Upper lobe of right lung (tissue), 1 donor: Measurements from ENCODE around the gene HSD17B8. TPM values are rescaled to one million over a fixed set of nuclear protein-coding genes. Genes with fewer than 3 reads are reported as not detected.

Experiments used
- ATAC-seq: fragments of 200-7000 bp; cut with Tn5 transposase; one replicate; pipeline ENCODE4 v1.9.1; 2020; ENCODE audit warnings: mild to moderate bottlenecking, moderate library complexity
- DNase-seq: peaks from one replicate; pipeline ENCODE4 v3.0.0-alpha.2; 2020
- H3K27ac ChIP-seq: fragments of 200-600 bp; one replicate; pipeline ENCODE4 v1.8.0; 2022
- H3K27me3 ChIP-seq: fragments of 200-600 bp; one replicate; pipeline ENCODE4 v1.8.0; 2022; ENCODE audit warnings: mild to moderate bottlenecking
- H3K36me3 ChIP-seq: fragments of 200-600 bp; one replicate; pipeline ENCODE4 v1.8.0; 2022
- H3K4me1 ChIP-seq: fragments of 200-600 bp; one replicate; pipeline ENCODE4 v1.8.0; 2022
- H3K4me3 ChIP-seq: fragments of 200-600 bp; one replicate; pipeline ENCODE4 v1.8.0; 2022; ENCODE audit warnings: mild to moderate bottlenecking
- H3K9me3 ChIP-seq: fragments of 200-600 bp; one replicate; pipeline ENCODE4 v1.8.0; 2022
- intact Hi-C: fragments of 100-400 bp; cut with DNase I; formaldehyde crosslinking; loops from one replicate; pipeline ENCODE4 v1.11.0; 2022
- total RNA-seq: library from RNA; stranded (reverse); fragmentation: NEBNext Ultra II Directional; extraction: Animal tissue kit (Norgen Biotek cat#: 25700); gene quantifications from one replicate; pipeline ENCODE4 v1.2.1, GENCODE V29; 2021
- TF ChIP-seq, protein P1 (sequence below): fragments of 200-600 bp; IDR thresholded peaks from one replicate; pipeline ENCODE4 v1.8.0; 2022; ENCODE audit warnings: antibody characterized with exemption
- donor health status: DM: no; HTN: yes; CAD: no; lungs with severe emphysema.

HSD17B8 gene
- total RNA-seq, 1 donor from 2014 or later = 14.7 TPM

DNA sequence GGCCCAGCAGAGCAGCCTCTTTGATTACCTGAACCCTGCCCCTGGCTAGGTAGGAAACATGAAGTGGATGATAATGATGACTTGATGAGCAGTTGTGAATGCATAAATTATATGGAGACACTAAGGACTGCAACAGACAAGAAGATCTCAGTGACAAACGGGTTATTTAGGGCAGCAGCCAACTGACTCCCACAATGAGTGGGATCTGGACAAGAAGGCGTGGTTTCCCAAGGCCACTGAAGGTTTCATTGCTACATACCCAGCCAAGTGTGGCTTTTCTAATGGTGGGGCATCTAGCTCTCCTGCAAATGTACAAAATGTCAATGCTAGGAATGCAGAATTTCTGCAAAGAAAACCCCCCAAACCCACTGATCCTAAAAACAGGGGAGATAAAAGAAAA is 33.3 kb downstream of the HSD17B8 start:
- ATAC-seq = no peak
- no peaks in the 10 kb centered on the region for H3K4me1 ChIP-seq
- H3K27me3 ChIP-seq = peaks cover 23% of the 10 kb centered on the region
- no peaks in the 10 kb centered on the region for H3K9me3 ChIP-seq
- no peak overlapping the region for H3K27ac ChIP-seq
- no peak overlapping the region for H3K4me3 ChIP-seq
- H3K36me3 ChIP-seq = no peaks in the 10 kb centered on the region
- TF ChIP-seq, protein P1, sequence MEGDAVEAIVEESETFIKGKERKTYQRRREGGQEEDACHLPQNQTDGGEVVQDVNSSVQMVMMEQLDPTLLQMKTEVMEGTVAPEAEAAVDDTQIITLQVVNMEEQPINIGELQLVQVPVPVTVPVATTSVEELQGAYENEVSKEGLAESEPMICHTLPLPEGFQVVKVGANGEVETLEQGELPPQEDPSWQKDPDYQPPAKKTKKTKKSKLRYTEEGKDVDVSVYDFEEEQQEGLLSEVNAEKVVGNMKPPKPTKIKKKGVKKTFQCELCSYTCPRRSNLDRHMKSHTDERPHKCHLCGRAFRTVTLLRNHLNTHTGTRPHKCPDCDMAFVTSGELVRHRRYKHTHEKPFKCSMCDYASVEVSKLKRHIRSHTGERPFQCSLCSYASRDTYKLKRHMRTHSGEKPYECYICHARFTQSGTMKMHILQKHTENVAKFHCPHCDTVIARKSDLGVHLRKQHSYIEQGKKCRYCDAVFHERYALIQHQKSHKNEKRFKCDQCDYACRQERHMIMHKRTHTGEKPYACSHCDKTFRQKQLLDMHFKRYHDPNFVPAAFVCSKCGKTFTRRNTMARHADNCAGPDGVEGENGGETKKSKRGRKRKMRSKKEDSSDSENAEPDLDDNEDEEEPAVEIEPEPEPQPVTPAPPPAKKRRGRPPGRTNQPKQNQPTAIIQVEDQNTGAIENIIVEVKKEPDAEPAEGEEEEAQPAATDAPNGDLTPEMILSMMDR = no peak
- no peak for DNase-seq
- intact Hi-C loops = no loop called here

DNA sequence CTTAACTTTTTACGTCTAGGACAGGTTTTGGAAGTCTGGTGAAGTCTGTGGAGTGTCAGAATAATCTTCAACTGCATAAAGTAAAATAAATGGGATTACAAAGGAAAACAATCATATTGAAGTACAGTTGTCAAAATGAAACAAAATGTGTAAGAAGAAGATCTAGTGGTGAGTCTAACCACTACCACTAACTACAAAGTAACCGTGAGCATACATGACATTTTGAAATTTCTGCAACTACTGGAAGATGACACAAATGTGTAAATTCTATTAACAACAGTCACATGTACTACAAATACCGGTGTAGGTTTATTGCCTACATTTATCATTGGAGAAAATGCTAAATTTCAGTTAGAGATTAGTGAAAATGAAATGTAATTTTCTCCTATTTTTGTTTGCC is 37.5 kb downstream of the HSD17B8 start:
- ATAC-seq (no peak), DNase-seq (no peak)
- Histone ChIP-seq H3K4me1 (no peaks in the 10 kb centered on the region), H3K4me3 (no peak overlapping the region), H3K9me3 (no peaks in the 10 kb centered on the region), H3K27ac (no peak overlapping the region), H3K36me3 (no peaks in the 10 kb centered on the region), H3K27me3 (no peaks in the 10 kb centered on the region)
- TF ChIP-seq, protein P1 = no peak
- intact Hi-C loops = loop anchor here (10.0 kb wide), 3 partner anchors 77 to 227 kb away; no protein-coding TSS in a partner anchor

DNA sequence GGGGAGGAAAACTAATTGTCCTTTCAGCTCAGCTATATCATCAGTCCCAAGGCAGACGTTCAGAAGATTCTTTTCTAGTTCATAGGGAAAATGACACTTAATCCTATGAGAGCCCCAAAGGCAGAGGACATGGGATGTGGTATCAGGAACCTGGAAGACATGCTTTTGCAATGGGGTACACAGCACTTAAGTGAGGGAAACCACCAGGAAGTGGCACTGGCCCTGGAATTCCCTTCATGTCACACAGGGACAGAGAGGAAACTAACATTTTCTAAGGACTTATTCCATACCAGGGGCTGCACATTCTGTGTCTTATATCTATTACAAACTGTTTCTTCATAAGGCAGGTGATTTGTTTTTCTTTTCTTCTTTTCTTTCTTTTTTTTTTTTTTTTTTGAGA is 39.0 kb downstream of the HSD17B8 start:
- H3K27me3 ChIP-seq = no peaks in the 10 kb centered on the region
- H3K36me3 ChIP-seq = no peaks in the 10 kb centered on the region
- no peaks in the 10 kb centered on the region for H3K9me3 ChIP-seq
- no peak overlapping the region for H3K27ac ChIP-seq
- no peak for DNase-seq
- intact Hi-C loops = loop anchor here (10.0 kb wide), 3 partner anchors 79 to 229 kb away; no protein-coding TSS in a partner anchor
- peaks cover 4% of the 10 kb centered on the region for H3K4me1 ChIP-seq
- no peak overlapping the region for H3K4me3 ChIP-seq
- TF ChIP-seq, protein P1 = no peak
- ATAC-seq = no peak

DNA sequence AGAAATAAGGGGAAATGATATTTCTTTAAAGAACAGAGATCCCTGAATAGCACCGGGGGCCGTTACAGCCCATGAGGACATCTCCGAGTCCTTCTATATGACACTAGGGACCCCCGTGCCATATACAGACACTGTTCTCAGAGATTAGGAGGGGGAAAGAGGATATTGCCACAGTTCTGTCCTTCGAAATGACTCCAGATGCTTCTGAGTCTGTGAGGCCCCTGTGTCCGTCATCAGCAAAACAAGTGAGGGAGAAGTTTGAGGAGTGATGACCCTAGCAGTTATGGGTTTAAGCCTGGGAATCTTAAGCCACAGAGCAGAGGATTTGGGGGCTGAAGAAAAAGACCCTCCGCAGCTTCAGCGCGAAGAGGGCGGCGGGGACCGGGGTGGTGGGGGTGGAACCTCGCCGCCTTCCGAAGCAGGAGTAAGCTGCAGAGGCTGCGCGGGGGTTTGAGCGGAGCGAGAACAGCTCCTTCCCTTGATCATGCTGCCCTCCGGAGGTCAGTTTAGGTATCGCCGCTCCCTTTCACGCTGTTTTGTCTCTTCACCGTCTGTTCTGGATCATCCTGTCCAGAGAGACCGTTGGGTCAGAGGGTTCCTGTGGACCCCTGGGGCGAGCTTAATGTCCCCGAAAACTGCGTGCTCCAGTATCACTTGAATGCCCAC is 43.7 kb downstream of the HSD17B8 start:
- H3K27me3 ChIP-seq = no peaks in the 10 kb centered on the region
- peak; percentile 85 for ATAC-seq
- TF ChIP-seq, protein P1 = peak; percentile 99
- peak overlapping the region; percentile 59 for H3K4me3 ChIP-seq
- H3K27ac ChIP-seq = peak overlapping the region; percentile 81
- H3K36me3 ChIP-seq = peaks cover 18% of the 10 kb centered on the region
- no peaks in the 10 kb centered on the region for H3K9me3 ChIP-seq
- intact Hi-C loops = loop anchor here (10.0 kb wide), 3 partner anchors 83 to 233 kb away; no protein-coding TSS in a partner anchor
- DNase-seq = peak; percentile 91
- H3K4me1 ChIP-seq = peaks cover 21% of the 10 kb centered on the region

DNA sequence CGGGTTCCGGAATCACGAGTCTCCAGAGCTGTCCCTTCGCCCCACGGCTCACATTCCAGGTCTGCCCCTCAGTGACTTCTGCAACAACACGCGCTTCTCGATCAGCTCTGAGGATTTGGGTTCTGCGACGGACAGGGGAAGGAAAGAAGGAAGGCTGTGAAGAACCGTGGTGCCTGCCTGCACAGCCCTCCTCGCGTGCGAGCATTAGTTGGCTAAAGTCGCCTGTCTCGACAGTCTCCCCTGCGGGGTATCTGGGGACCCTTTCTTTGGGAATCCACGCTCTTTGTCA is 44.1 kb downstream of the HSD17B8 start:
- H3K9me3 ChIP-seq = no peaks in the 10 kb centered on the region
- intact Hi-C loops = loop anchor here (10.0 kb wide), 3 partner anchors 84 to 234 kb away; no protein-coding TSS in a partner anchor
- peaks cover 18% of the 10 kb centered on the region for H3K36me3 ChIP-seq
- TF ChIP-seq, protein P1 = no peak
- H3K27me3 ChIP-seq = no peaks in the 10 kb centered on the region
- ATAC-seq = peak; percentile 1
- H3K27ac ChIP-seq = peak overlapping the region; percentile 81
- peaks cover 21% of the 10 kb centered on the region for H3K4me1 ChIP-seq
- peak; percentile 69 for DNase-seq
- H3K4me3 ChIP-seq = peak overlapping the region; percentile 59
